HEK293T (cell line): ENCODE results near the gene SRGAP3.

Experiments
- CTCF ChIA-PET: fragments of 350-600 bp; formaldehyde crosslinking; extraction: SDS; loops from one replicate; lab custom pipeline; 2021; ENCODE audit warnings: antibody characterized with exemption, inconsistent platforms; lab: Yijun Ruan, JAX
- POLR2A ChIA-PET: fragments of 350-600 bp; formaldehyde crosslinking; extraction: SDS; loops from one replicate; lab custom pipeline; 2020; ENCODE audit warnings: antibody characterized with exemption, inconsistent platforms; lab: Yijun Ruan, JAX
- DNase-seq: peaks from one replicate; pipeline ENCODE4 v3.0.0; 2012; ENCODE audit warnings: mixed read lengths; ENCODE audit errors: extremely low spot score
- ARNT ChIP-seq: fragments of 450-650 bp; IDR thresholded peaks from 2 replicates; pipeline ENCODE4 v1.6.1; 2017; ENCODE audit warnings: mild to moderate bottlenecking
- BHLHE40 ChIP-seq: fragments of 450-650 bp; IDR thresholded peaks from 2 replicates; pipeline ENCODE4 v1.6.1; 2016; ENCODE audit warnings: mild to moderate bottlenecking, moderate library complexity, borderline replicate concordance
- CTBP1 ChIP-seq: fragments of 450-650 bp; IDR thresholded peaks from 2 replicates; pipeline ENCODE4 v1.6.1; 2016; ENCODE audit warnings: borderline replicate concordance
- ELF4 ChIP-seq: fragments of 450-650 bp; IDR thresholded peaks from 2 replicates; pipeline ENCODE4 v1.6.1; 2017; ENCODE audit warnings: antibody characterized with exemption
- FOXA1 ChIP-seq: fragments of 450-650 bp; IDR thresholded peaks from 2 replicates; pipeline ENCODE4 v1.6.1; 2016; ENCODE audit warnings: mild to moderate bottlenecking
- FOXK2 ChIP-seq: fragments of 450-650 bp; IDR thresholded peaks from 2 replicates; pipeline ENCODE4 v1.6.1; 2016; ENCODE audit warnings: mild to moderate bottlenecking
- FOXM1 ChIP-seq: fragments of 450-650 bp; IDR thresholded peaks from 2 replicates; pipeline ENCODE4 v1.6.1; 2017; ENCODE audit warnings: mild to moderate bottlenecking, borderline replicate concordance
- HDGF ChIP-seq: fragments of 450-650 bp; IDR thresholded peaks from 2 replicates; pipeline ENCODE4 v1.6.1; 2017; ENCODE audit warnings: antibody characterized with exemption, borderline replicate concordance
- L3MBTL2 ChIP-seq: fragments of 450-650 bp; conservative IDR thresholded peaks from 2 replicates; pipeline ENCODE4 v1.6.1; 2016; ENCODE audit warnings: mild to moderate bottlenecking
- LEF1 ChIP-seq: fragments of 450-650 bp; IDR thresholded peaks from 2 replicates; pipeline ENCODE4 v1.6.1; 2017; ENCODE audit warnings: mild to moderate bottlenecking, borderline replicate concordance
- NFRKB ChIP-seq: fragments of 450-650 bp; IDR thresholded peaks from 2 replicates; pipeline ENCODE4 v1.6.1; 2016; ENCODE audit warnings: mild to moderate bottlenecking, moderate library complexity
- PKNOX1 ChIP-seq: fragments of 450-650 bp; IDR thresholded peaks from 2 replicates; pipeline ENCODE4 v1.6.1; 2016
- SP1 ChIP-seq: fragments of 450-650 bp; IDR thresholded peaks from 2 replicates; pipeline ENCODE4 v1.6.1; 2017
- SUZ12 ChIP-seq: fragments of 450-650 bp; IDR thresholded peaks from 2 replicates; pipeline ENCODE4 v1.6.1; 2016; ENCODE audit warnings: mild to moderate bottlenecking
- TARDBP ChIP-seq: fragments of 450-650 bp; IDR thresholded peaks from 2 replicates; pipeline ENCODE4 v1.6.1; 2016
- ZNF384 ChIP-seq: fragments of 450-650 bp; IDR thresholded peaks from 2 replicates; pipeline ENCODE4 v1.6.1; 2016

The SRGAP3 gene

DNA sequence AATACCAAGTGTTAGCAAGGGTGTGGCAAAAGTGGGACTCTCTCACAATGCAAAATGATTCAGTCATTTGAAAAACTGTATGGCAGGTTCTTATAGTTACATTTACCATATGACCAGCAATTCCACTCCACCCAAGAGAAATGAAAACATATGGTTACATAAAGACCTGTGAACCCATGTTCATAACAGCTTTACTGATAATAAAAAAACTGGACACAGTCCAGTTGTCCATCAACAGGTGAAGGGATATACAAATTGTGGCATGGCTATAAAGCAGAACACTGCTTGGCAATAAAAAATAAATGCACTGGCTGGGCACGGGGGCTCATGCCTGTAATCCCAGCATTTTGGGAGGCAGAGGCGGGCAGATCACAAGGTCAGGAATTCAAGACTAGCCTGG, 316.9 kb downstream of the SRGAP3 start:
- CTCF ChIA-PET, result no interaction called here
- DNase-seq, result no peak
- TF ChIP-seq ZNF384, result no peak
- TF ChIP-seq PKNOX1, result no peak
- TF ChIP-seq FOXK2, result no peak
- no peak for TF ChIP-seq TARDBP
- TF ChIP-seq BHLHE40, result no peak
- no peak for TF ChIP-seq HDGF
- TF ChIP-seq SP1, result no peak
- no peak for TF ChIP-seq ELF4
- TF ChIP-seq L3MBTL2, result no peak
- no peak for TF ChIP-seq CTBP1
- no peak for TF ChIP-seq FOXM1
- TF ChIP-seq ARNT, result no peak
- TF ChIP-seq FOXA1, result no peak
- TF ChIP-seq SUZ12, result no peak
- TF ChIP-seq NFRKB, result no peak
- TF ChIP-seq LEF1, result no peak
- POLR2A ChIA-PET, result no interaction called here

- ChIA-PET CTCF (no interaction called here), POLR2A (no interaction called here)
- DNase-seq, result no peak
- no peak for TF ChIP-seq HDGF
- TF ChIP-seq NFRKB, result no peak
- no peak for TF ChIP-seq SUZ12
- no peak for TF ChIP-seq CTBP1
- no peak for TF ChIP-seq ZNF384
- TF ChIP-seq SP1, result no peak
- no peak for TF ChIP-seq L3MBTL2
- TF ChIP-seq BHLHE40, result no peak
- TF ChIP-seq FOXA1, result no peak
- no peak for TF ChIP-seq FOXK2
- no peak for TF ChIP-seq ELF4
- no peak for TF ChIP-seq FOXM1
- no peak for TF ChIP-seq ARNT
- no peak for TF ChIP-seq PKNOX1
- TF ChIP-seq LEF1, result no peak
- no peak for TF ChIP-seq TARDBP
Observed at GRCh38 chr3:8931342-8931741, 318.1 kb downstream of the SRGAP3 start.
